ENCODE data around the gene SERINC3.

Gene SERINC3

GRCh38 chr20:44459271-44459670, 62.6 kb downstream of the SERINC3 start:
- TF ChIP-seq, protein P1, sequence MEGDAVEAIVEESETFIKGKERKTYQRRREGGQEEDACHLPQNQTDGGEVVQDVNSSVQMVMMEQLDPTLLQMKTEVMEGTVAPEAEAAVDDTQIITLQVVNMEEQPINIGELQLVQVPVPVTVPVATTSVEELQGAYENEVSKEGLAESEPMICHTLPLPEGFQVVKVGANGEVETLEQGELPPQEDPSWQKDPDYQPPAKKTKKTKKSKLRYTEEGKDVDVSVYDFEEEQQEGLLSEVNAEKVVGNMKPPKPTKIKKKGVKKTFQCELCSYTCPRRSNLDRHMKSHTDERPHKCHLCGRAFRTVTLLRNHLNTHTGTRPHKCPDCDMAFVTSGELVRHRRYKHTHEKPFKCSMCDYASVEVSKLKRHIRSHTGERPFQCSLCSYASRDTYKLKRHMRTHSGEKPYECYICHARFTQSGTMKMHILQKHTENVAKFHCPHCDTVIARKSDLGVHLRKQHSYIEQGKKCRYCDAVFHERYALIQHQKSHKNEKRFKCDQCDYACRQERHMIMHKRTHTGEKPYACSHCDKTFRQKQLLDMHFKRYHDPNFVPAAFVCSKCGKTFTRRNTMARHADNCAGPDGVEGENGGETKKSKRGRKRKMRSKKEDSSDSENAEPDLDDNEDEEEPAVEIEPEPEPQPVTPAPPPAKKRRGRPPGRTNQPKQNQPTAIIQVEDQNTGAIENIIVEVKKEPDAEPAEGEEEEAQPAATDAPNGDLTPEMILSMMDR (IDR thresholded peaks at IDR 0.05; ENCODE audit: low read depth, low read length): no peak
- no peak overlapping the region for H3K4me3 ChIP-seq (ENCODE audit: low read depth, low read length)

DNA sequence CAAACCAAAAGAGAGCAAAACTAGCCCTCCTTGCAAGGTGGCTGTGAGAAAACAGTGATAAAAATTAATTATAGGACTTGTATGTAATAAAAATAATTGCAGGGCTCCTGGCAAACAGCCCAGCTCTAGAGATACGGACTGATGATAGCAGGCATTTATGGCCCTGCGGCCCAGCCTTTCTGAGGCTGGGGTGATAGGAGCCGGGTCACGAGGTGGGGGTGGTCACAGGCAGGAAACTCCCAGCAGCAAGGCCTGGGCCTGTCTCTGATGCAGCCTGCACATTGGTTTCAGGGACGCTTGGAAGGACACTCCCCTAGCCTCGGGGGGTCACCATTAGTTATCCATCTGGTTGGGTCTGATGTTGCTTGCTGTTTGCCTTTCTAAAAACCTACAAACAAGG, 64.9 kb downstream of the SERINC3 start:
- TF ChIP-seq, protein P1 (IDR thresholded peaks at IDR 0.05; ENCODE audit: low read depth, low read length): no peak
- H3K4me3 ChIP-seq (ENCODE audit: low read depth, low read length): no peak overlapping the region

DNA sequence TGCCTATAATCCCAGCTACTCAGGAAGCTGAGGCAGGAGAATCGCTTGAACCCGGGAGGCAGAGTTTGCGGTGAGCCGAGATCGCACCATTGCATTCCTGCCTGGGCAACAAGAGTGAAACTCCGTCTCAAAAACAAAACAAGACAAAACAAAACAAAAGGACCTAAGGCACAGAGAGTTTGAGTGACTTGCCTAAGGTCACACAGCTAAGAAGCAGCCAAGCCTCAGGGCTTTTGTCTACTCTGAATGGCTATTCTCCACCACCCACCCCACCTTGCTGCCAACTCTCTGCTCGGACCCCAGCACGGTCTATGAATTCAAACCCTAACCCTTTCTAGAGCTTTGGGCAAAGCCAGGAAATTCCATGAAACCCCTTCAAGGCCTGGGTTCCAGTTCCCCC, 65.3 kb downstream of the SERINC3 start:
- H3K4me3 ChIP-seq (ENCODE audit: low read depth, low read length): no peak overlapping the region
- TF ChIP-seq, protein P1 (IDR thresholded peaks at IDR 0.05; ENCODE audit: low read depth, low read length): no peak

GRCh38 chr20:44455126-44455525, 66.7 kb downstream of the SERINC3 start:
- TF ChIP-seq, protein P1 (IDR thresholded peaks at IDR 0.05; ENCODE audit: low read depth, low read length): no peak
- no peak overlapping the region for H3K4me3 ChIP-seq (ENCODE audit: low read depth, low read length)

DNA sequence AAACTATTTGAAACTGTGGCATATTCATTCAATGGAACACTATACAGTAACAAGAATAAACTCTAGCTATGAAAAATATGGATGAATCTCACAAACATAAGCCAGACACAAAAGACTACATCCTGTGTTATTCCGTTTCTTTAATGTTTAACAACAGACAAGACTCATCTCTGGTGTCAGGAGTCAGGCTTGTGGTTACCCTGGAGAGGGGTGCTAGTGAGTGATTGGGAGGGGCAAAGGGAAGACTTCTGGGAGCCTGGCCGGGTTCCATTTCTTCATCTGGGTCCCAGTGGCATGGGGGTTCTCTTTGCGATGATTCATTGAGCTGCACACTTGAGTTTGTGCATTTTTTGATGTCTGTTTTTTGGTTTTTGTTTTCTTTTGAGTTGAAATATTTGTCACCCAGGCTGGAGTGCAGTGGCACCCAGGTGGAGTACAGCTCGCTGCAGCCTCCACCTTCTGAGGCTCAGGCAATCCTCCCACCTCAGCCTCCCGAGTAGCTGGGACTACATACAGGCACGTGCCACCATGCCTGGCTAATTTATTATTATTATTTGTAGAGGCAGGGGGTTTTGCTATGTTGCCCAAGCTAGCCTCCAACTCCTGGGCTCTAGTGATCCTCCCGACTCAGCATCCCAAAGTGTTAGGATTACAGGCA, 67.4 kb downstream of the SERINC3 start:
- no peak overlapping the region for H3K4me3 ChIP-seq (ENCODE audit: low read depth, low read length)
- TF ChIP-seq, protein P1 (IDR thresholded peaks at IDR 0.05; ENCODE audit: low read depth, low read length): no peak

- TF ChIP-seq, protein P1 (IDR thresholded peaks at IDR 0.05; ENCODE audit: low read depth, low read length): no peak
- H3K4me3 ChIP-seq (ENCODE audit: low read depth, low read length): no peak overlapping the region
These were observed 70.9 kb downstream of the SERINC3 start for GRCh38 chr20:44450903-44451450.

DNA sequence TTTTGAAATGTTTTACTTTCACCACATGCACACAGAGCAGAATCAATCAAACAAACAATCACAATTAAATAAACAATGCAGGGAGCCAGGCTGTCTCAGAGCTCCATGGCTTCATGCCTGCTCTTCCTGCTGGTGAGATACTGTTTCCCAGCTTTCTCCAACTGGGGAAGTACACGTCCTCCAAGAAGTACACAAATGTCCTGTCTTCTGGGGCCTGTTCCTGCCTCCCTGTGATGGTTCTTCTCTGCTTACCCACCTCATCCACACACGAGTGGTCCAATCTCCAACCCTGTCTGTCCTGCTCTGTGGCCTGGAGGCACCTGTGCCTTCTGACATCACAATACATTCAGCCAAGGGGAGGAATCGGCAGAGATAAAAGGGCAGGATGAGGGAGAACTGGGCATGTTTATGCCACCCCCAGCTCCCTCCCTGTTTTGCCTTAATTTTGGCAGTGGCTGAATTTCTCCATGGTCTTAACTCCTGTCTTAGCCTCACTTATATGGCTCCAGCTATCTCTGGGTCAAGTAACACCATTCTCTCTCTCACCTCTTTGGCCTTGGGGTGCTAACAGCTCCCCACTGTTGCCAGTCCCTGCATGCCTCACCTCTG, 71.5 kb downstream of the SERINC3 start:
- TF ChIP-seq, protein P1 (IDR thresholded peaks at IDR 0.05; ENCODE audit: low read depth, low read length): no peak
- H3K4me3 ChIP-seq (ENCODE audit: low read depth, low read length): no peak overlapping the region

Data from WI38 (cell line).